Pancreas (tissue), 10 donors: ENCODE data around the gene DNPH1. TPM values are rescaled to one million over a fixed set of nuclear protein-coding genes. Genes with fewer than 3 reads are reported as not detected.

Source experiments
- ATAC-seq, 4 donors: fragments of 200-7000 bp; cut with Tn5 transposase; one replicate each; pipeline versions ENCODE4 v1.8.0 to v1.9.1; 2020; ENCODE audit warnings: mild to moderate bottlenecking in 4 of 4, moderate library complexity in 4 of 4
- DNase-seq, 6 donors: peaks; one replicate each; pipeline ENCODE4 v3.0.0-alpha.2; 2020
- FAIRE-seq: peaks from 2 replicates; lab custom pipeline; 2012; peaks lifted over from hg19 to GRCh38; lab: Jason Lieb, UNC
- H3K27ac ChIP-seq, 4 donors: fragments of 200-600 bp; sonication (generic); 1 replicate in 3 of 4; 2 replicates in 1 of 4; pipeline versions ENCODE4 v1.5.0 to v1.8.0; 2020
- H3K27me3 ChIP-seq, 4 donors: fragments of 200-600 bp; one replicate each; pipeline ENCODE4 v1.8.0; 2021
- H3K36me3 ChIP-seq, 3 donors: fragments of 200-600 bp; sonication (generic) in 1 of 3; one replicate each; pipeline versions ENCODE4 v1.5.0 to v1.8.0; 2020 to 2021
- H3K4me1 ChIP-seq, 3 donors: fragments of 200-600 bp; one replicate each; pipeline ENCODE4 v1.8.0; 2021
- H3K4me3 ChIP-seq, 4 donors: fragments of 200-600 bp; sonication (generic) in 2 of 4; one replicate each; pipeline versions ENCODE4 v1.5.0 to v1.8.0; 2020 to 2021
- H3K9me3 ChIP-seq, 4 donors: fragments of 200-600 bp; one replicate each; pipeline ENCODE4 v1.8.0; 2021
- CTCF ChIP-seq, 4 donors: fragments of 200-600 bp; sonication (generic) in 3 of 4; IDR thresholded peaks; one replicate each; pipeline versions ENCODE4 v1.5.0 to v1.8.0; 2021; ENCODE audit warnings: antibody characterized with exemption in 4 of 4
- WGBS, 2 donors: extraction: QIAGEN DNeasy Blood & Tissue Kit; methylation state at CpG; one replicate each; pipeline ENCODE4 v1.1.7; 2013; 5-methylcytosine and 5-hydroxymethylcytosine counted together
- intact Hi-C, 3 donors: fragments of 100-400 bp; cut with DNase I; formaldehyde crosslinking; loops; one replicate each; pipeline versions ENCODE4 v1.11.1 to v1.14.2; 2022
- polyA plus RNA-seq, 2 donors: library from polyadenylated mRNA; stranded (reverse); fragments of 200-250 nt; gene quantifications; one replicate each; pipeline ENCODE4 v1.2.3, GENCODE V29; 2013
- total RNA-seq, 6 donors: library from RNA; stranded (reverse); fragmentation: NEBNext Ultra II Directional in 4 of 6; extraction: Animal tissue kit (Norgen Biotek cat#: 25700) in 4 of 6; gene quantifications; one replicate each; pipeline versions ENCODE4 v1.2.1 to v1.2.4, GENCODE V29; 2021 to 2023
- donor health status: healthy with polysubstance abuse.
- donor health status: DM: no; HTN: no; CAD: no; lungs with moderate emphysema.
- donor health status: DM: no; HTN: no; CAD: no.
- donor health status: control.
- donor health status: control.
- donor health status: Bipolar disorder and iron deficiency.
- donor health status: DM: yes; HTN: yes; CAD: no.
- donor health status: DM: no; HTN: no; CAD: no.
- donor health status: DM: no; HTN: no; CAD: no.
- donor health status: DM: yes; HTN: yes; CAD: no.

Gene DNPH1
- total and polyA plus RNA-seq, 8 donors = 19.9 to 73.3 (median 43.2) TPM

GRCh38 chr6:43175676-43176422 lies 53.4 kb downstream of the DNPH1 start:
- Histone ChIP-seq H3K27me3 (no peaks in the 10 kb centered on the region), H3K4me1 (peaks cover 8 to 23% (median 23%) of the 10 kb centered on the region in 3 donors), H3K36me3 (peaks cover 5 to 33% (median 15%) of the 10 kb centered on the region in 3 donors), H3K4me3 (no peak overlapping the region), H3K9me3 (no peaks in the 10 kb centered on the region), H3K27ac (peak overlapping the region in 1 of 4 donors; percentile 97)
- ATAC-seq (no peak), FAIRE-seq (no peak), DNase-seq (no peak)
- TF ChIP-seq CTCF (IDR thresholded peaks at IDR 0.05) = no peak
- WGBS, 2 donors = 84 to 88% methylated on average over 11 of the region's 11 CpGs
- intact Hi-C loops = no loop called here

Other genes starting within 250 kb of the DNPH1 start
- 10 to 100 TPM in 5 of 6 donors, 1 to 10 TPM in 1; 9.6 to 17.2 (median 11.3) TPM for gene PPP2R5D, start 244.9 kb downstream of the DNPH1 start, total RNA-seq
- 10 to 100 TPM; 16.8 to 18.7 TPM for gene PPP2R5D, start 244.9 kb downstream of the DNPH1 start, polyA plus RNA-seq
- 10 to 100 TPM; 16.5 to 26.5 (median 22.6) TPM for gene MEA1, start 215.5 kb downstream of the DNPH1 start, total RNA-seq
- gene MEA1, start 215.5 kb downstream of the DNPH1 start, polyA plus RNA-seq = 10 to 100 TPM; 44.1 to 48.7 TPM
- 10 to 100 TPM; 19.7 to 40.6 (median 28.0) TPM for gene KLHDC3, start 215.2 kb downstream of the DNPH1 start, total RNA-seq
- gene KLHDC3, start 215.2 kb downstream of the DNPH1 start, polyA plus RNA-seq = 10 to 100 TPM; 48.5 to 48.8 TPM
- 10 to 100 TPM; 13.2 to 27.1 (median 22.3) TPM for gene RRP36, start 207.9 kb downstream of the DNPH1 start, total RNA-seq
- gene RRP36, start 207.9 kb downstream of the DNPH1 start, polyA plus RNA-seq = 10 to 100 TPM; 21.2 to 32.9 TPM
- 10 to 100 TPM in 4 of 6 donors, 1 to 10 TPM in 2; 8.6 to 21.4 (median 12.2) TPM for gene CUL7, start 175.6 kb downstream of the DNPH1 start, total RNA-seq
- gene CUL7, start 175.6 kb downstream of the DNPH1 start, polyA plus RNA-seq = 10 to 100 TPM; 17.1 to 20.4 TPM
- 10 to 100 TPM; 19.9 to 31.6 (median 25.7) TPM for gene MRPL2, start 170.0 kb downstream of the DNPH1 start, total RNA-seq
- 10 to 100 TPM; 55.2 to 65.8 TPM for gene MRPL2, start 170.0 kb downstream of the DNPH1 start, polyA plus RNA-seq
- gene KLC4, start 169.8 kb downstream of the DNPH1 start, total RNA-seq = 10 to 100 TPM; 11.3 to 24.2 (median 15.4) TPM
- 10 to 100 TPM; 33.0 to 46.1 TPM for gene KLC4, start 169.8 kb downstream of the DNPH1 start, polyA plus RNA-seq
- gene PTK7, start 153.2 kb downstream of the DNPH1 start, total RNA-seq = 10 to 100 TPM in 5 of 6 donors, 1 to 10 TPM in 1; 9.8 to 44.2 (median 15.8) TPM
- gene PTK7, start 153.2 kb downstream of the DNPH1 start, polyA plus RNA-seq = 10 to 100 TPM; 21.7 to 33.1 TPM
- 10 to 100 TPM in 3 of 6 donors, 1 to 10 TPM in 3; 7.2 to 12.8 (median 9.8) TPM for gene SRF, start 58.2 kb downstream of the DNPH1 start, total RNA-seq
- gene SRF, start 58.2 kb downstream of the DNPH1 start, polyA plus RNA-seq = 10 to 100 TPM; 11.0 to 11.9 TPM
- gene CUL9, start 47.3 kb downstream of the DNPH1 start, total RNA-seq = 10 to 100 TPM; 11.3 to 26.7 (median 13.8) TPM
- gene CUL9, start 47.3 kb downstream of the DNPH1 start, polyA plus RNA-seq = 10 to 100 TPM; 86.6 to 99.3 TPM
- under 1 TPM; 0.08 to 0.19 (median 0.14) TPM for gene TTBK1, start 14.0 kb upstream of the DNPH1 start, total RNA-seq
- under 1 TPM; 0.45 to 0.57 TPM for gene TTBK1, start 14.0 kb upstream of the DNPH1 start, polyA plus RNA-seq
- under 1 TPM in 1 of 6 donors, not detected in 5; 0.16 TPM for gene SLC22A7, start 68.8 kb upstream of the DNPH1 start, total RNA-seq
- not detected for gene SLC22A7, start 68.8 kb upstream of the DNPH1 start, polyA plus RNA-seq
- 1 to 10 TPM in 2 of 6 donors, under 1 TPM in 4; 0.46 to 4.6 (median 0.82) TPM for gene CRIP3, start 79.3 kb upstream of the DNPH1 start, total RNA-seq
- gene CRIP3, start 79.3 kb upstream of the DNPH1 start, polyA plus RNA-seq = 1 to 10 TPM; 4.5 to 9.7 TPM
- gene ZNF318, start 140.2 kb upstream of the DNPH1 start, total RNA-seq = 10 to 100 TPM in 2 of 6 donors, 1 to 10 TPM in 4; 6.2 to 13.0 (median 8.7) TPM
- 1 to 10 TPM; 6.2 to 9.4 TPM for gene ZNF318, start 140.2 kb upstream of the DNPH1 start, polyA plus RNA-seq
- 10 to 100 TPM; 14.0 to 21.8 (median 18.3) TPM for gene ABCC10, start 198.1 kb upstream of the DNPH1 start, total RNA-seq
- gene ABCC10, start 198.1 kb upstream of the DNPH1 start, polyA plus RNA-seq = 10 to 100 TPM; 40.1 to 54.8 TPM
- gene DLK2, start 226.1 kb upstream of the DNPH1 start, total RNA-seq = 1 to 10 TPM in 1 of 6 donors, under 1 TPM in 3, not detected in 2; 0.22 to 1.1 (median 0.34) TPM
- under 1 TPM; 0.26 to 0.30 TPM for gene DLK2, start 226.1 kb upstream of the DNPH1 start, polyA plus RNA-seq
- 10 to 100 TPM; 12.9 to 26.7 (median 15.4) TPM for gene TJAP1, start 248.1 kb upstream of the DNPH1 start, total RNA-seq
- gene TJAP1, start 248.1 kb upstream of the DNPH1 start, polyA plus RNA-seq = 10 to 100 TPM; 43.9 to 44.5 TPM